Lower lobe of right lung (tissue), 2 donors: ENCODE results near the gene CPA4. TPM values are rescaled to one million over a fixed set of nuclear protein-coding genes. Genes with fewer than 3 reads are reported as not detected.

Source experiments
- ATAC-seq, 2 donors: fragments of 200-7000 bp; cut with Tn5 transposase; one replicate each; pipeline ENCODE4 v1.9.1; 2020 to 2022; ENCODE audit warnings: mild to moderate bottlenecking in 2 of 2, moderate library complexity in 2 of 2
- DNase-seq: peaks from one replicate; pipeline ENCODE4 v3.0.0-alpha.2; 2020
- H3K27ac ChIP-seq: fragments of 200-600 bp; one replicate; pipeline ENCODE4 v1.8.0; 2022
- H3K27me3 ChIP-seq: fragments of 200-600 bp; one replicate; pipeline ENCODE4 v1.8.0; 2022; ENCODE audit warnings: low read depth
- H3K36me3 ChIP-seq: fragments of 200-600 bp; one replicate; pipeline ENCODE4 v1.8.0; 2022; ENCODE audit warnings: mild to moderate bottlenecking
- H3K4me1 ChIP-seq: fragments of 200-600 bp; one replicate; pipeline ENCODE4 v1.8.0; 2022
- H3K4me3 ChIP-seq: fragments of 200-600 bp; one replicate; pipeline ENCODE4 v1.8.0; 2022; ENCODE audit warnings: mild to moderate bottlenecking
- H3K9me3 ChIP-seq: fragments of 200-600 bp; one replicate; pipeline ENCODE4 v1.8.0; 2022
- CTCF ChIP-seq: fragments of 200-600 bp; IDR thresholded peaks from one replicate; pipeline ENCODE4 v1.8.0; 2022; ENCODE audit warnings: antibody characterized with exemption, mild to moderate bottlenecking
- intact Hi-C: fragments of 100-400 bp; cut with DNase I; formaldehyde crosslinking; loops from one replicate; pipeline ENCODE4 v1.11.0; 2022
- total RNA-seq: library from RNA; stranded (reverse); fragmentation: NEBNext Ultra II Directional; extraction: Animal tissue kit (Norgen Biotek cat#: 25700); gene quantifications from one replicate; pipeline ENCODE4 v1.2.1, GENCODE V29; 2021
- donor health status: DM: no; HTN: yes; CAD: no; lungs with severe emphysema.

CPA4 gene
- total RNA-seq, 1 donor from 2014 or later, result not detected

GRCh38 chr7:130352194-130353074, 59.5 kb downstream of the CPA4 start:
- ATAC-seq (no peak), DNase-seq (no peak)
- Histone ChIP-seq H3K4me3 (no peak overlapping the region), H3K9me3 (no peaks in the 10 kb centered on the region), H3K27me3 (no peaks in the 10 kb centered on the region), H3K4me1 (peaks cover 28% of the 10 kb centered on the region), H3K36me3 (no peaks in the 10 kb centered on the region), H3K27ac (peak overlapping the region; percentile 61)
- TF ChIP-seq CTCF, result no peak
- intact Hi-C loops, result no loop called here

GRCh38 chr7:130353196-130353595, 60.2 kb downstream of the CPA4 start:
- intact Hi-C loops, result no loop called here
- Histone ChIP-seq H3K36me3 (no peaks in the 10 kb centered on the region), H3K4me3 (no peak overlapping the region), H3K4me1 (peaks cover 28% of the 10 kb centered on the region), H3K9me3 (no peaks in the 10 kb centered on the region), H3K27ac (peak overlapping the region; percentile 61), H3K27me3 (no peaks in the 10 kb centered on the region)
- TF ChIP-seq CTCF, result no peak
- DNase-seq (no peak), ATAC-seq (no peak)

- H3K4me3 ChIP-seq, result no peak overlapping the region
- ATAC-seq, result peak; percentile 53 to 76
Observed at GRCh38 chr7:130356121-130356875, 63.3 kb downstream of the CPA4 start.

GRCh38 chr7:130356876-130357611, 64.1 kb downstream of the CPA4 start:
- Histone ChIP-seq H3K4me3 (no peak overlapping the region), H3K9me3 (peaks cover 13% of the 10 kb centered on the region), H3K27ac (peak overlapping the region; percentile 77), H3K4me1 (peaks cover 14% of the 10 kb centered on the region), H3K36me3 (no peaks in the 10 kb centered on the region), H3K27me3 (no peaks in the 10 kb centered on the region)
- intact Hi-C loops, result no loop called here
- no peak for TF ChIP-seq CTCF
- DNase-seq, result no peak
- peak in 1 of 2 donors; percentile 39 for ATAC-seq

More at GRCh38 chr7:130356121-130356875, 63.3 kb downstream of the CPA4 start:
- Histone ChIP-seq H3K4me1 (peaks cover 20% of the 10 kb centered on the region), H3K36me3 (no peaks in the 10 kb centered on the region), H3K27me3 (no peaks in the 10 kb centered on the region), H3K27ac (peak overlapping the region; percentile 77), H3K9me3 (peaks cover 13% of the 10 kb centered on the region)
- no peak for DNase-seq
- intact Hi-C loops, result no loop called here
- no peak for TF ChIP-seq CTCF

- no peak for TF ChIP-seq CTCF
- Histone ChIP-seq H3K4me1 (peaks cover 14% of the 10 kb centered on the region), H3K27ac (no peak overlapping the region), H3K9me3 (peaks cover 13% of the 10 kb centered on the region), H3K4me3 (no peak overlapping the region), H3K27me3 (no peaks in the 10 kb centered on the region), H3K36me3 (no peaks in the 10 kb centered on the region)
- intact Hi-C loops, result no loop called here
- ATAC-seq (no peak), DNase-seq (no peak)
Observed at GRCh38 chr7:130358471-130358870, 65.5 kb downstream of the CPA4 start.
